Erythroblast (primary cell): Measurements from ENCODE around the gene FBXO38.

Experiments
- GATA1 ChIP-seq: IDR thresholded peaks from 2 replicates; pipeline ENCODE4 v1.6.1; 2011; ENCODE audit warnings: low read depth, mild to moderate bottlenecking, control low read depth, low read length, moderate library complexity
- POLR2A ChIP-seq: IDR thresholded peaks from 2 replicates; pipeline ENCODE4 v1.6.1; 2011; ENCODE audit warnings: mild to moderate bottlenecking, low read length

- TF ChIP-seq POLR2A (no peak), GATA1 (no peak)
These were observed 85.8 kb downstream of the FBXO38 start for GRCh38 chr5:148469501-148469935.
